ENCODE results near the gene UBR4.

DNA sequence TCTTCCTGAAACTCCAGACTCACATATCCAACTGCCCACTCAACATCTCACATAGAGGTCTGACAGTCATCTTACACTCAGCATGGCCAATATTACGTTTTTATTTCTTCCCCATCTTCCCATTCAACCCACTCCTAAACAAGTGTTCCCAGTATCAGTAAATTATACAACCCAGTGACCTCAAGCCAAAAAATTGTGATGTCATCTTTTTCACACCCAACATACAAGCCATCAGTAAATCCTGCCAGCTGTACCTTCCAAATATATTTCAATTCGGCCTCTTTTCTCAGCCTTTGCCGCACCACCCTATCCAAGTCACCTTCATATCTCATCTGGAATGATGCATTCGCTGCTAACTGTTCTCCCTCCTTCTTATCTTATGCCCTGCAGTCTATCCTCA is 19.6 kb downstream of the UBR4 start:
- TF ChIP-seq EZH2 (IDR thresholded peaks at IDR 0.05; ENCODE audit: low read depth, unreplicated experiment) (no peak), POLR2AphosphoS5 (IDR thresholded peaks at IDR 0.05; ENCODE audit: low read depth) (no peak), EZH2phosphoT487 (IDR thresholded peaks at IDR 0.05; ENCODE audit: unreplicated experiment) (no peak)
- TF ChIP-seq, protein P1, sequence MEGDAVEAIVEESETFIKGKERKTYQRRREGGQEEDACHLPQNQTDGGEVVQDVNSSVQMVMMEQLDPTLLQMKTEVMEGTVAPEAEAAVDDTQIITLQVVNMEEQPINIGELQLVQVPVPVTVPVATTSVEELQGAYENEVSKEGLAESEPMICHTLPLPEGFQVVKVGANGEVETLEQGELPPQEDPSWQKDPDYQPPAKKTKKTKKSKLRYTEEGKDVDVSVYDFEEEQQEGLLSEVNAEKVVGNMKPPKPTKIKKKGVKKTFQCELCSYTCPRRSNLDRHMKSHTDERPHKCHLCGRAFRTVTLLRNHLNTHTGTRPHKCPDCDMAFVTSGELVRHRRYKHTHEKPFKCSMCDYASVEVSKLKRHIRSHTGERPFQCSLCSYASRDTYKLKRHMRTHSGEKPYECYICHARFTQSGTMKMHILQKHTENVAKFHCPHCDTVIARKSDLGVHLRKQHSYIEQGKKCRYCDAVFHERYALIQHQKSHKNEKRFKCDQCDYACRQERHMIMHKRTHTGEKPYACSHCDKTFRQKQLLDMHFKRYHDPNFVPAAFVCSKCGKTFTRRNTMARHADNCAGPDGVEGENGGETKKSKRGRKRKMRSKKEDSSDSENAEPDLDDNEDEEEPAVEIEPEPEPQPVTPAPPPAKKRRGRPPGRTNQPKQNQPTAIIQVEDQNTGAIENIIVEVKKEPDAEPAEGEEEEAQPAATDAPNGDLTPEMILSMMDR (conservative IDR thresholded peaks at IDR 0.05; ENCODE audit: low read depth in 2 of 2), result no peak

Data from GM23338 (cell line).